Measurements from ENCODE around the gene ELOVL4.

GRCh38 chr6:79946272-79947190 is 822 bp downstream of the ELOVL4 start:
- no peak for TF ChIP-seq POLR2A (IDR thresholded peaks at IDR 0.05; ENCODE audit: extremely low read depth, insufficient read length)
- no peak for TF ChIP-seq MYC (IDR thresholded peaks at IDR 0.05; ENCODE audit: low read depth, low read length)
- TF ChIP-seq, protein P1, sequence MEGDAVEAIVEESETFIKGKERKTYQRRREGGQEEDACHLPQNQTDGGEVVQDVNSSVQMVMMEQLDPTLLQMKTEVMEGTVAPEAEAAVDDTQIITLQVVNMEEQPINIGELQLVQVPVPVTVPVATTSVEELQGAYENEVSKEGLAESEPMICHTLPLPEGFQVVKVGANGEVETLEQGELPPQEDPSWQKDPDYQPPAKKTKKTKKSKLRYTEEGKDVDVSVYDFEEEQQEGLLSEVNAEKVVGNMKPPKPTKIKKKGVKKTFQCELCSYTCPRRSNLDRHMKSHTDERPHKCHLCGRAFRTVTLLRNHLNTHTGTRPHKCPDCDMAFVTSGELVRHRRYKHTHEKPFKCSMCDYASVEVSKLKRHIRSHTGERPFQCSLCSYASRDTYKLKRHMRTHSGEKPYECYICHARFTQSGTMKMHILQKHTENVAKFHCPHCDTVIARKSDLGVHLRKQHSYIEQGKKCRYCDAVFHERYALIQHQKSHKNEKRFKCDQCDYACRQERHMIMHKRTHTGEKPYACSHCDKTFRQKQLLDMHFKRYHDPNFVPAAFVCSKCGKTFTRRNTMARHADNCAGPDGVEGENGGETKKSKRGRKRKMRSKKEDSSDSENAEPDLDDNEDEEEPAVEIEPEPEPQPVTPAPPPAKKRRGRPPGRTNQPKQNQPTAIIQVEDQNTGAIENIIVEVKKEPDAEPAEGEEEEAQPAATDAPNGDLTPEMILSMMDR (IDR thresholded peaks at IDR 0.05; ENCODE audit: low read depth, low read length): peak; percentile 42
